Activated T-cell treated with anti-CD3 and anti-CD28 coated beads, Interleukin-2, amount 50 U/mL, for 24 hours (primary cell): ENCODE measurements around the gene NCR3LG1.

Experiments
- DNase-seq: peaks from one replicate; pipeline ENCODE4 v3.0.0-alpha.2; 2020
- H3K27ac Mint-ChIP-seq: 2 replicates; pipeline ENCODE4 v1.8.0; 2020; ENCODE audit warnings: mild to moderate bottlenecking, mixed read lengths
- H3K27me3 Mint-ChIP-seq: 2 replicates; pipeline ENCODE4 v1.8.0; 2020; ENCODE audit warnings: mixed read lengths
- H3K36me3 Mint-ChIP-seq: 2 replicates; pipeline ENCODE4 v1.8.0; 2020; ENCODE audit warnings: low read depth, mixed read lengths
- H3K4me1 Mint-ChIP-seq: 2 replicates; pipeline ENCODE4 v1.8.0; 2020; ENCODE audit warnings: low read depth, mixed read lengths
- H3K4me3 Mint-ChIP-seq: 2 replicates; pipeline ENCODE4 v1.8.0; 2020; ENCODE audit warnings: mild to moderate bottlenecking, moderate library complexity, mixed read lengths
- H3K9me3 Mint-ChIP-seq: 2 replicates; pipeline ENCODE4 v1.8.0; 2020; ENCODE audit warnings: mixed read lengths

NCR3LG1 gene

DNA sequence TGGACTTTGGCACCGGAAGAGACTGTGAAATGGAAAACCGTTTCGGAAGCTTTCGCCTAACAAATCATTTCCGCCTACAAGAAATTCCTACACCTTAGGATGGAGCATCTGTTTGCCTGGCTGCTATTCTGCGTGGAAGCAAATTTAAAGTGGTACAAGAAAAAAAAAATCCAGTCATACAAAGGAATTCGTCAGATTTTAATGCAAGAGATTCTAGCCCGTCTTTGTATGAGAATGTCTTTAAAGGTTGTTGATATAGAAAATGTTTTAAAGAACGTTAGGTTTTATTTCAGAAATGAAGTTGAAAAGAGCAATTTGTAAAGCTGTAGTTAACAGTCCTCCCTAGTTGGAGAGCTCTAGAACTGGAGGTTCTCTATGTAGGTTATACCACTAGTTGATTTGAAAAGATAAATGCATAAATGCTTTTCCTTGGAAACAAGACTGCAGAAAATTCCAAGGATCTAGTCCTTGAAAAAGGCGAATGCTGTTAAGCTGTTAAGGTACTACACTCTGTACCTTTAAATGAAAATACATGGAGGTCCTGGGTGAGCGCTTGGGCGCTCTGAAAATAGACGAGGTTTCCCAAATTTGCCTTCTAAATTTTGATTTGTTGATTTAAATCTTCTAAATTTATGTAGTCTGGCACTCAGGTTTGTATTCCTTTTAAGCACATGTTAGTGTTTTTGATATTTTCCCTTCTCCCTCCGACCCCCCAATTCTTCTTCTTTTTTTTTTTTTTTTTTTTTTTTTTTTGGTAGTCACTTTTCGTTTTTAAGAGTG lies 2.4 kb downstream of the NCR3LG1 start:
- H3K9me3 Mint-ChIP-seq = no peaks in the 10 kb centered on the region
- H3K27ac Mint-ChIP-seq = peak overlapping the region; percentile 79
- peaks cover 40% of the 10 kb centered on the region for H3K4me1 Mint-ChIP-seq
- DNase-seq = no peak
- H3K36me3 Mint-ChIP-seq = peaks cover 16% of the 10 kb centered on the region
- H3K4me3 Mint-ChIP-seq = peak overlapping the region; percentile 78
- H3K27me3 Mint-ChIP-seq = peaks cover 2% of the 10 kb centered on the region

GRCh38 chr11:17354601-17354991 lies 3.0 kb downstream of the NCR3LG1 start:
- Mint-ChIP-seq H3K27me3 (no peaks in the 10 kb centered on the region), H3K27ac (peak overlapping the region; percentile 51), H3K4me3 (peak overlapping the region; percentile 78), H3K4me1 (peaks cover 40% of the 10 kb centered on the region), H3K9me3 (no peaks in the 10 kb centered on the region), H3K36me3 (peaks cover 21% of the 10 kb centered on the region)
- no peak for DNase-seq

DNA sequence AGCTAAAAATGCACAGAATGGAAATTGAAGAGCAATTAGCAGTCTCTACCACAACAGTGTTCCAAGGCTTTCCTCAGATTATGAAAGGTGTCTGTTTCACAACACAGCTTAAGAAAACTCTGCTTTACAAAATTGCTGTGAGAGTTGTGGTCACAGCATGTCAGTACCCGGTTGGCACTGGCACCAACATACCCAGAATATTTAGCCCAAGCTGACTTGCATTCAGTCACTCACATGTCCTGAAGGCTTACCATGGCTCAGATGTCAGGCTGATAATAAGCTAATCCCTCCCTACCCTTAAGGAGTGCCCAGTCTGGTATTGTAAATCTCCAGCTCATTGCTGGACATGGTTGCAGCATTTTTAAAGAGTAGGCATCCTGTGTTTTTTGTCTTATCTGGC lies 14.9 kb downstream of the NCR3LG1 start:
- no peak overlapping the region for H3K4me3 Mint-ChIP-seq
- H3K27me3 Mint-ChIP-seq = no peaks in the 10 kb centered on the region
- peaks cover 54% of the 10 kb centered on the region for H3K36me3 Mint-ChIP-seq
- H3K9me3 Mint-ChIP-seq = peaks cover 32% of the 10 kb centered on the region
- DNase-seq = no peak
- no peak overlapping the region for H3K27ac Mint-ChIP-seq
- H3K4me1 Mint-ChIP-seq = peaks cover 8% of the 10 kb centered on the region

DNA sequence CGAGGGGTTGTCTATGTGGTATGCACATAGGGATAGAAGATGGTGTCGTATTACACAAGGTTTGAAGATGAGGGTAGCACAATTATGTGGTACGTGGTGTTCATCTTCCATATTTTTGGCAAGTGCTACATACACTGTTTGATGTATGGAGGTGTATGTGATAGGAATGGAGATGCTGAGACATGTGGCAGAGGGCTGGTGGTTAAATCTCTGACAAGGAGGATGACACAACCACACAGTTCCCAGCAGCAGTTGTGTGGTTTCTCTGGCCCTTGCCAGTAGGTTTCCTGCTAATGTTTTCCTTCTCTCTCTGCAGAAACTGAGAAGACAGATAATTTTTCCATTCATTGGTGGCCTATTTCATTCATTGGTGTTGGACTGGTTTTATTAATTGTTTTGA lies 17.0 kb downstream of the NCR3LG1 start:
- Mint-ChIP-seq H3K4me1 (peaks cover 8% of the 10 kb centered on the region), H3K27ac (no peak overlapping the region), H3K9me3 (peaks cover 46% of the 10 kb centered on the region), H3K4me3 (no peak overlapping the region), H3K27me3 (no peaks in the 10 kb centered on the region), H3K36me3 (peaks cover 74% of the 10 kb centered on the region)
- no peak for DNase-seq

- Mint-ChIP-seq H3K27ac (no peak overlapping the region), H3K36me3 (peaks cover 78% of the 10 kb centered on the region), H3K27me3 (no peaks in the 10 kb centered on the region), H3K4me1 (peaks cover 8% of the 10 kb centered on the region), H3K9me3 (peaks cover 47% of the 10 kb centered on the region), H3K4me3 (no peak overlapping the region)
- no peak for DNase-seq
Measured at GRCh38 chr11:17369094-17369493, 17.5 kb downstream of the NCR3LG1 start.

- Mint-ChIP-seq H3K27ac (no peak overlapping the region), H3K4me1 (peaks cover 8% of the 10 kb centered on the region), H3K4me3 (no peak overlapping the region), H3K9me3 (peaks cover 49% of the 10 kb centered on the region), H3K27me3 (no peaks in the 10 kb centered on the region), H3K36me3 (peaks cover 82% of the 10 kb centered on the region)
- no peak for DNase-seq
Measured at GRCh38 chr11:17369684-17370243, 18.2 kb downstream of the NCR3LG1 start.

GRCh38 chr11:17371614-17372013 lies 20.0 kb downstream of the NCR3LG1 start:
- Mint-ChIP-seq H3K36me3 (peaks cover 79% of the 10 kb centered on the region), H3K4me1 (peaks cover 8% of the 10 kb centered on the region), H3K9me3 (peaks cover 49% of the 10 kb centered on the region), H3K27ac (no peak overlapping the region), H3K27me3 (no peaks in the 10 kb centered on the region), H3K4me3 (no peak overlapping the region)
- DNase-seq = no peak

GRCh38 chr11:17375547-17375946 lies 23.9 kb downstream of the NCR3LG1 start:
- no peak overlapping the region for H3K27ac Mint-ChIP-seq
- H3K27me3 Mint-ChIP-seq = no peaks in the 10 kb centered on the region
- no peak for DNase-seq
- H3K4me1 Mint-ChIP-seq = no peaks in the 10 kb centered on the region
- H3K4me3 Mint-ChIP-seq = no peak overlapping the region
- H3K36me3 Mint-ChIP-seq = peaks cover 43% of the 10 kb centered on the region
- peaks cover 28% of the 10 kb centered on the region for H3K9me3 Mint-ChIP-seq

- Mint-ChIP-seq H3K4me3 (no peak overlapping the region), H3K4me1 (no peaks in the 10 kb centered on the region), H3K9me3 (peaks cover 19% of the 10 kb centered on the region), H3K27ac (no peak overlapping the region), H3K27me3 (no peaks in the 10 kb centered on the region), H3K36me3 (peaks cover 34% of the 10 kb centered on the region)
- DNase-seq = no peak
Measured at GRCh38 chr11:17376493-17376892, 24.9 kb downstream of the NCR3LG1 start.

DNA sequence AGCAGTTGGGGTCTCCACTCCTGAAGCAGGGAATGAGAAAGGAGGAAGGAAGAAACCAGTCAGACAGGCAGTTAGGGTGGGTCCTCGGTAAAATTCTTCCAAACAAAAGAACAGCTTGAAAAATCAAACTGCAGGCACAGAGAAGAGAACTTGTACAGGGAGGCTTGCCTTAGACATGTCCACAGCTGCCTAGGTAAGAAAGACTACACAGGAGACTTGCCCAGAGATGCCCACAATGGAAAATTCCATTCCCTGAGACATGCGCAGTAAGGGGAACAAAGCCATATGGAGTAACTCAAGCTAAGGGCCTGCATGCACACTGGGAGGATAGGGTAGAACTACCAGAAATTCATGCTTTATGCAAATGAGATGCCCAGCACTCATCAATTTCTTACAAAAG lies 27.1 kb downstream of the NCR3LG1 start:
- H3K4me1 Mint-ChIP-seq = no peaks in the 10 kb centered on the region
- peaks cover 5% of the 10 kb centered on the region for H3K9me3 Mint-ChIP-seq
- H3K36me3 Mint-ChIP-seq = peaks cover 12% of the 10 kb centered on the region
- no peak for DNase-seq
- no peaks in the 10 kb centered on the region for H3K27me3 Mint-ChIP-seq
- no peak overlapping the region for H3K27ac Mint-ChIP-seq
- no peak overlapping the region for H3K4me3 Mint-ChIP-seq

- Mint-ChIP-seq H3K27ac (no peak overlapping the region), H3K4me1 (no peaks in the 10 kb centered on the region)
- no peak for DNase-seq
Measured at GRCh38 chr11:17379383-17380180, 28.0 kb downstream of the NCR3LG1 start.

DNA sequence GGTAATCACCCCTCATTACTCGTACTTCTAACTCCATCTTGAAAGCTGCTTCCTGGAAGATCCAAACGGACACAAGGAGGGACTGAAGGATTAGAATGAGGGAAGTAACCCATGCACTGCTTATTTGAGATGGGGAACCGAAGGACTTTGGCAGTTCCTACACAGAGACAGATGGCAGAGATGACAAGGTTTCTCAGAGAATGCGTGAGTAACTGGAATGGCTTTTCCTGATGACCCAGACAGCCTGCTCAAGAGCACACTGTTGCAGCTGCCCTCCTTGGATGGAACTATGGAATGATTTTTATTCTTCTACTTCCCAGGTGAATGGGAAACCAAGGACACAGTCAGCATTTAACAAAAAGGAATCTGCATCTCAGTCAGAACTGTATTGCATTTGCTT lies 29.6 kb downstream of the NCR3LG1 start:
- DNase-seq = no peak
- peaks cover 4% of the 10 kb centered on the region for H3K36me3 Mint-ChIP-seq
- H3K9me3 Mint-ChIP-seq = peaks cover 2% of the 10 kb centered on the region
- no peak overlapping the region for H3K4me3 Mint-ChIP-seq
- H3K27ac Mint-ChIP-seq = no peak overlapping the region
- no peaks in the 10 kb centered on the region for H3K27me3 Mint-ChIP-seq
- H3K4me1 Mint-ChIP-seq = no peaks in the 10 kb centered on the region

More at GRCh38 chr11:17379383-17380180, 28.0 kb downstream of the NCR3LG1 start:
- Mint-ChIP-seq H3K9me3 (peaks cover 2% of the 10 kb centered on the region), H3K27me3 (no peaks in the 10 kb centered on the region), H3K4me3 (no peak overlapping the region), H3K36me3 (peaks cover 6% of the 10 kb centered on the region)

GRCh38 chr11:17382046-17382728 lies 30.6 kb downstream of the NCR3LG1 start:
- no peaks in the 10 kb centered on the region for H3K4me1 Mint-ChIP-seq
- DNase-seq = no peak
- H3K27me3 Mint-ChIP-seq = peaks cover 2% of the 10 kb centered on the region
- H3K4me3 Mint-ChIP-seq = no peak overlapping the region
- H3K9me3 Mint-ChIP-seq = peaks cover 2% of the 10 kb centered on the region
- H3K27ac Mint-ChIP-seq = no peak overlapping the region
- peaks cover 2% of the 10 kb centered on the region for H3K36me3 Mint-ChIP-seq

DNA sequence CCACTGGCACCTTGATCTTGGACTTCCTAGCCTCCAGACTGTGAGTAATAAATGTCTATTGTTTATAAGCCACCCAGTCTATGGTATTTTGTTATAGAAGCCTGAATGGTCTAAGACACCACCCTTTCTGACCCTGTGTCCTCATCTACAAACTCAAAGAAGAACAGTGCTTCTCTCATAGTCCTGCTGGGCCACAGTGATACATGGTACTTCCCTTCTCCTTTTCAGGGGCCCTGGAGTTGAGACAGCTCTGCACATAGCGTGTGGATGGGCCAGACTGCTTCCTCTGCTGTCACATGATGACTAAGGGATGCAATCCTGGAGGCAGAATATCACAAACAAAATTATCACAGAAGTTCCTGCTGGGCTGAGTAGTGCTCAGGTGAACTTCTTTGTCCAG lies 31.9 kb downstream of the NCR3LG1 start:
- no peak for DNase-seq
- Mint-ChIP-seq H3K27ac (no peak overlapping the region), H3K27me3 (peaks cover 8% of the 10 kb centered on the region), H3K4me1 (peaks cover under 1% of the 10 kb centered on the region), H3K9me3 (peaks cover under 1% of the 10 kb centered on the region), H3K4me3 (no peak overlapping the region), H3K36me3 (peaks cover under 1% of the 10 kb centered on the region)
